HG02885 (cell line): Measurements from ENCODE around the gene ATF7IP2.
"Not testable (repeated sequence)": the region's sequence is repeated elsewhere in the genome, so short reads cannot be mapped to it uniquely, and the experiment has no call there.

ENCODE experiments used
- ATAC-seq: cut with Tn5 transposase; IDR thresholded peaks from one replicate; pipeline ENCODE4 v1.9.1; 2021; ENCODE audit warnings: mild to moderate bottlenecking; ENCODE audit not compliant: unreplicated experiment, poor library complexity

ATF7IP2 gene

DNA sequence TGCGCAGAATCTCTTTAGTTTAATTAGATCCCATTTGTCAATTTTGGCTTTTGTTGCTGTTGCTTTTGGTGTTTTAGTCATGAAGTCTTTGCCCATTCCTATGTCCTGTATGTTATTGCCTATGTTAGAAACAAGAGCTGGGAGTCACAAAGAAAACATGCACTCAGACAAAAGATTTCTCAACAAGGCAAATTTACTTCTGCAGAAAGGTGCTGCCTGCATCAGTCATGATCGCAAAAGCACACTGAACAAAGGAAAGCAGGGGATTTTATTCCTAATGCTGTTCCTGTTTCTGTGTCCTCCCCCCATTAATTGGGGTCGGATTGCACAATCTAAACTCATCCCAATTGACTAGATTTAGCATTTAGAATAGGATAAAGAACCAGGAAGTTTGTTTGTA, 55.9 kb downstream of the ATF7IP2 start:
- no peak for ATAC-seq

DNA sequence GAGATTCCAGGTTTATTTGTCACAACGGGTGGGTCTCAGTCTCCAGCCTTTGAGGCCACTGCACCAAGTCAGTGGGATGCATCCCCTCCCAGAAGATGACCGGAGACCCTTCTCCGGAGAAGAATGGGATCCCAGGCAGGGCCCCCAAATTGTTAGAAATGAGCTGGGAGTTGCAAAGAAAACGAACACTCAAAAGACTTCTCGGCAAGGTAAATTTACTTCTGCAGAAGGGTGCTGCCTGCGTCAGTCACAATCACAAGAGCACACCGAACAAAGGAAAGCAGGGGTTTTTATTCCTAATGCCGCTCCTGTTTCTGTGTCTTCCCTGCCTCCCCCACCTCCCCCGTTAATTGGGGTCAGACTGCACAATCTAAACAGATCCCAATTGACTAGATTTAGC, 61.4 kb downstream of the ATF7IP2 start:
- ATAC-seq = no peak

GRCh38 chr16:10452208-10453158, 66.6 kb downstream of the ATF7IP2 start:
- ATAC-seq = not testable (repeated sequence)

DNA sequence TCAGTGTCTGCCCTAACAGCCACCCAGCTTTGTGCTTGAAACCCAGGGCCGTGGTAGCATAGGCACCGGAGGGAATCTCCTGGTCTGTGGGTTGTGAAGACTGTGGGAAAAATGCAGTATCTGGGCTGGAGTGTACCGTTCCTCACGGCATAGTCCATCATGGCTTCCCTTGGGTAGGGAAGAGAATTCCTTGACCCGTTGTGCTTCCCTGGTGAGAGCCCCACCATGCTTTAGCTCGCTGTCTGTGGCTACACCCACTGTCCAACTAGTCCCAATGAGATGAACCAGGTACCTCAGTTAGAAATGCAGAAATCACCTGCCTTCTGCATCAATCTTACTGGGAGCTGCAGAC, 67.3 kb downstream of the ATF7IP2 start:
- ATAC-seq = no peak

DNA sequence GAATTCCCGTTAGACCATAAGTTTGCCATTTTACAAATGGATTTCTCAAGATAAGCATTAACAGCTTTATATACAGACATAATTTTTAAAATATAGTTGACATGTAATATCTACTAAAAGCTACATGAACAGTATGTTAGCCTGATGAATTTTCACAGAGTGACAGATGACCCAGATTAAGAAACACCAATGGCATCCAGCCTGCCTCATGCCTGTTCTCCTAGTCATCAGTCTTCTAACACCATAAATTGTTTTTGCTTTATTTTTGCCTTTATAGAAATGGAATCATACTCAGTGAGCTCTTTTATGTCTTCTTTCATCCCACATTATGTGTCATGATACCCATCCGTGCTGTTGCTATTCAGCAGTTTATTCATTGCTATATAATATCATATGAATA, 80.0 kb downstream of the ATF7IP2 start:
- ATAC-seq = no peak

DNA sequence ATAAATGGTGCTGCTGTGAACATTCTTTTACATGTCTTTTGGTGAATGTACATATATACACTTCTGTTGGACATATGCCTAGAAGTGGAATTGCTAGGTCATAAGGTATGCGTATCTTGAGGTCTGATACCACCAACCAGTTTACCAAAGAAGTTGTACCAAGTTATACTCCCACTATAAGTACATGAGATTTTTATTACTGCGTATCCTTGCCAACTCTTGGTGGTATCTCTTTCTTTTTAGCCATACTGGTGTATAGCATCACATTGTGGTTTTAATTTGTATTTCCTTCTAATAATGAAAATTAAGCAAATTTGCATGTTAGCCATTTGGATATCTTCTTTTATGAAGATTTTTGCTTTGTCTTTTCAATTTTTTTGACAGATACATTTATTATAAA, 80.5 kb downstream of the ATF7IP2 start:
- ATAC-seq = no peak

- ATAC-seq = no peak
Observed at GRCh38 chr16:10466861-10467260, 81.0 kb downstream of the ATF7IP2 start.

DNA sequence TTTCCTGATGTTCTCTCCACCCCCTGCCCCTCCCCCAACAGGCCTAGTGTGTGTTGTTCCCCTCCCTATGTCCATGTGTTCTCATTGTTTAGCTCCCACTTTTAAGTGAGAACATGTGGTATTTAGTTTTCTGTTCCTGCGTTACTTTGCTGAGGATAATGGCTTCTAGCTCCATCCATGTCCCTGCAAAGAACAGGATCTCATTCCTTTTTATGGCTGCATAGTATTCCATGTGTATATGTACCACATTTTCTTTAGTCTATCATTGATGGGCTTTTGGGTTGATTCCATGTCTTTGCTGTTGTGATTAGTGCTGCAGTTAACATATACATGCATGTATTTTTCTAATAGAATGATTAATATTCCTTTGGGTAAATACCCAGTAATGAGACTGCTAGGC, 90.8 kb downstream of the ATF7IP2 start:
- not testable (repeated sequence) for ATAC-seq

GRCh38 chr16:10480151-10480550, 94.3 kb downstream of the ATF7IP2 start:
- ATAC-seq = no peak

GRCh38 chr16:10485159-10485558, 99.3 kb downstream of the ATF7IP2 start:
- no peak for ATAC-seq

- ATAC-seq = no peak
Observed at GRCh38 chr16:10485698-10486382, 100.0 kb downstream of the ATF7IP2 start.

DNA sequence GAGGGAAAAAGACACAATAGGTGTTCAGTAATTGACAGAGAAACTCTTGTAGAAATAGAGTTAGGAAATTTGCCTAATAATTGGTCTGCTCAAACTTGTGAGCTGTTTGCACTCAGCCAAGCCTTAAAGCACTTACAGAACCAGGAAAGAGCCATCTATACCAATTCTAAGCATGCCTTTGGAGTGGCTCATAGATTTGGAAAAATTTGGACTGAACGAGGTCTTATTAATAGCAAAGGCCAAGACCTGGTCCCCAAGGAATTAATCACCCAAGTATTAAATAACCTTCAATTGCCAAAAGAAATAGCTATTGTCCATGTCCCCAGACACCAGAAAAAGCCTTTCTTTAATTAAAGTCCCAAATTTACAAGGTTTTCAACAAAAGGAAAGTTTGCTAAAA, 104.3 kb downstream of the ATF7IP2 start:
- ATAC-seq = no peak

DNA sequence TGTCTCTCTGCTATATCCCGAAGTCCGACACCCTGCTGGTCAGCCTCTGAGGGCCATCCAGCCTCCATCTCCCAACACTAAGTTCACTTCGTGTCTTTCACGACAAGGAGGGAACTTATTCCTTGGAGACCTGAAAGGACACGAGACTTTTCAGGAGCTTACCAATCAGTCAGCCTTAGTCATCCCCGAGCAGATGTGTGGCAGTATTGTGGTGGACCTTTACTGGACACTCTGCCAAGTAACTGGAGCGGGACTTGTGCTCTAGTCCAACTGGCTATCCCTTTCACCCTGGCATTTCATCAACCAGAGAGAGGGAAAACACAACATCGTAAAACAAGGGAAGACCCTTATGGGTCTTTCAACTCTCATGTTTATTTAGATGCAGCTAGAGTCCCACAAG, 107.4 kb downstream of the ATF7IP2 start:
- no peak for ATAC-seq

DNA sequence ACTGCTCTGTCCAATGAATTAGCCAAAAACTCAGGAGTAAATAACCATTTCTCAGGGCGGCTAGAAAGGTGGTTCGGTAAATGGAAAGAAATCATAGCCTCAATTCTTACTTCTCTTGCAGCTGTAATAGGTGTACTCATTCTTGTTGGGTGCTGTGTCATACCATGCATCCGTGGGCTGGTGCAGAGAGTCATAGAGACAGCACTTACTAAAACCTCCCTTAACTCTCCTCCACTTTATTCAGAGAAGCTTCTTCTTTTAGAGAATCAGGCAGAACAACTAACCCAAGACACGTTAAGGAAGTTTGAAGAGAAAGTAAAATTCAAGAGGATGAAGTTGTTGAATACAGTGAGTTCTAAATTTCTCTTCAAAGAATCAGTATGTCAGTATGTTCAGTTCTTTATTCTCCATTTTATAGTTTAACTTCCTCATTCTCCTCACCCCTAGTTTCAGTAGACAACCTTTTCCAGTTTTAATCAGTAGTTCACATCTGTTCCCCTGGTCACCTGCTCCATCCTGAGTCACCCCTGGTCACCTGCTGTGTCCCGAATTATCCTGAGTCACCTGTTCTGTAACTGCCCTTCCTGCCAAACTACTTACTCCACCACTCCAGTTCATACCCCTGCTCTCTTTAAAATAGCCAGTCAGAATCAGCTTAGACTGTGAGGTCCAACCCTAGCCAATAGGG, 108.6 kb downstream of the ATF7IP2 start:
- no peak for ATAC-seq

DNA sequence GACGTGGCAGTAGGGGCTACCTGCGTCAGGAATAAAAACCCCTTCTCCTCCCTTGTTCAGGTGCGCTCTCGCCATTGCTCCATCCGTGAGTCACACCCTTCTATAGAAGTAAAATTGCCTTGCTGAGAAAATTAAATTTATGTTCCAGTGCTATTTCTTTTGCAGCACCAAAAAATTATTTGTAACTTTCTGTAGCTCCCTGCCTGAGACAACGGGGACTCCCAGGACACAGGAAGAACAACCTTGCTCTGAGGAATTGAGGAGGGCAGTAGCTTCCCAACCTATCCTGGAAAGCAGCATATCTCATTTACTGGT, 109.1 kb downstream of the ATF7IP2 start:
- no peak for ATAC-seq

- no peak for ATAC-seq
Observed at GRCh38 chr16:10497132-10498101, 111.6 kb downstream of the ATF7IP2 start.

DNA sequence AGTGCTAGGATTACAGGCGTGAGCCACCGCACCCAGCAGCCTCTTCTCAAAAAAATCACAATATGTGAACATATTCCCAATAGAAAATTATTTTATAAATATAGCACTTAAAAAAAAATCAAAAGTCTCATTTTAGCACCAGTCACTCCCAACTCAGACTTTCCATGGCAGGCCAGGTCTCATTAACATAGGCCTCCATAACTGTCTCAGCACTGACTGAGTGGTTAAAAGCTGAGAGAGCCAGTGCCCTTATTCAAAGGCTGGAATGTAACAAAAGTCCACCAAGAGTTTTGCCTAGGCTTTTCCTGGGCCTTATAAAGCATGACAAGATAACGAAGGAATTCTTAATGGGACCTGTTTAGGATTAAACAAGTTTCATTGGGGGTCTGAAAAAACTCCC, 114.7 kb downstream of the ATF7IP2 start:
- ATAC-seq = no peak

- no peak for ATAC-seq
Observed at GRCh38 chr16:10501016-10501607, 115.3 kb downstream of the ATF7IP2 start.

- no peak for ATAC-seq
Observed at GRCh38 chr16:10502776-10503175, 116.9 kb downstream of the ATF7IP2 start.

GRCh38 chr16:10504404-10504885, 118.6 kb downstream of the ATF7IP2 start:
- ATAC-seq = no peak
